Keratinocyte (primary cell): ENCODE measurements around the gene AQP5. TPM values are rescaled to one million over a fixed set of nuclear protein-coding genes. Genes with fewer than 3 reads are reported as not detected.

Experiments
- DNase-seq: peaks from one replicate; pipeline ENCODE4 v3.0.0-alpha.2; 2011; ENCODE audit warnings: low read depth, missing footprints, low spot score
- FAIRE-seq: peaks from 2 replicates; lab custom pipeline; 2011; peaks lifted over from hg19 to GRCh38; lab: Jason Lieb, UNC
- H2AFZ ChIP-seq: 2 replicates; pipeline ENCODE4 v1.6.0; 2012; ENCODE audit warnings: low read length, control low read depth, inconsistent platforms; ENCODE audit not compliant: control insufficient read depth
- H3K27ac ChIP-seq: 2 replicates; pipeline ENCODE4 v1.5.1; 2011; ENCODE audit warnings: low read length; ENCODE audit not compliant: control insufficient read depth, insufficient read depth
- H3K27me3 ChIP-seq: 3 replicates; pipeline ENCODE4 v1.6.0; 2011; ENCODE audit warnings: low read length; ENCODE audit not compliant: control insufficient read depth, insufficient read depth; ENCODE audit errors: extremely low read depth
- H3K36me3 ChIP-seq, 2 experiments: 2 replicates in 1 of 2; 3 replicates in 1 of 2; pipeline ENCODE4 v1.5.1; 2011; ENCODE audit warnings: low read length in 2 of 2, mild to moderate bottlenecking in 1 of 2; ENCODE audit not compliant: control insufficient read depth in 2 of 2, insufficient read depth in 2 of 2; ENCODE audit errors: extremely low read depth in 1 of 2
- H3K4me1 ChIP-seq: 3 replicates; pipeline ENCODE4 v1.5.1; 2011; ENCODE audit warnings: low read length; ENCODE audit not compliant: control insufficient read depth, insufficient read depth; ENCODE audit errors: extremely low read depth
- H3K4me2 ChIP-seq: 3 replicates; pipeline ENCODE4 v1.6.0; 2011; ENCODE audit warnings: low read depth, low read length; ENCODE audit not compliant: control insufficient read depth, insufficient read depth; ENCODE audit errors: extremely low read depth
- H3K4me3 ChIP-seq, 3 experiments: fragments of 200-600 bp in 1 of 3; sonication (generic) in 1 of 3; 2 replicates in 2 of 3; 3 replicates in 1 of 3; pipeline ENCODE4 v1.5.1; 2011 to 2016; ENCODE audit warnings: low read length in 3 of 3, mild to moderate bottlenecking in 3 of 3, control low read depth in 2 of 3, inconsistent platforms in 1 of 3, low read depth in 1 of 3, mixed read lengths in 1 of 3, mixed run types in 1 of 3, moderate library complexity in 1 of 3; ENCODE audit not compliant: control insufficient read depth in 2 of 3, insufficient read depth in 2 of 3; ENCODE audit errors: extremely low read depth in 1 of 3
- H3K79me2 ChIP-seq: 2 replicates; pipeline ENCODE4 v1.6.0; 2012; ENCODE audit warnings: low read length; ENCODE audit not compliant: control insufficient read depth, insufficient read depth
- H3K9ac ChIP-seq: 3 replicates; pipeline ENCODE4 v1.6.0; 2011; ENCODE audit warnings: low read length; ENCODE audit not compliant: control insufficient read depth, insufficient read depth; ENCODE audit errors: extremely low read depth
- H3K9me1 ChIP-seq: 3 replicates; pipeline ENCODE4 v1.6.0; 2011; ENCODE audit warnings: low read length; ENCODE audit not compliant: control insufficient read depth, insufficient read depth; ENCODE audit errors: extremely low read depth
- H3K9me3 ChIP-seq: 2 replicates; pipeline ENCODE4 v1.5.1; 2012; ENCODE audit warnings: low read depth, low read length; ENCODE audit not compliant: control insufficient read depth
- H4K20me1 ChIP-seq: 3 replicates; pipeline ENCODE4 v1.6.0; 2011; ENCODE audit warnings: low read length; ENCODE audit not compliant: control insufficient read depth, insufficient read depth; ENCODE audit errors: extremely low read depth
- CTCF ChIP-seq, 3 experiments: IDR thresholded peaks in 1 of 3; conservative IDR thresholded peaks in 1 of 3; optimal IDR thresholded peaks in 1 of 3; 2 replicates in 2 of 3; 3 replicates in 1 of 3; pipeline versions ENCODE3 to v1.5.1; 2011; ENCODE audit warnings: low read length in 3 of 3, mild to moderate bottlenecking in 3 of 3, moderate library complexity in 2 of 3, control low read depth in 1 of 3, inconsistent platforms in 1 of 3; ENCODE audit not compliant: insufficient read depth in 2 of 3; ENCODE audit errors: extremely low read depth in 1 of 3
- EZH2 ChIP-seq: IDR thresholded peaks from one replicate; pipeline ENCODE4 v1.6.1; 2012; ENCODE audit warnings: inconsistent platforms, mild to moderate bottlenecking, low read length, moderate library complexity
- dilution Hi-C: fragments of 300-500 bp; cut with MboI; formaldehyde crosslinking; loops from one replicate; pipeline ENCODE4 v1.7.0; 2020; ENCODE audit warnings: low sequenced_read_pairs; ENCODE audit not compliant: extremely low pct_ligation_motif_present
- polyA plus RNA-seq, 5 experiments: library from polyadenylated mRNA; depleted of rRNA in 3 of 5; stranded (reverse) in 3 of 5; stranded (forward) in 1 of 5; unstranded in 1 of 5; fragments of >200 nt; gene quantifications; 1 replicate in 1 of 5; 2 replicates in 3 of 5; 3 replicates in 1 of 5; pipeline versions ENCODE4 v1.2.1 to v1.2.3, GENCODE V29; 2011 to 2012; ENCODE audit warnings: missing spikeins in 2 of 5, low read depth in 1 of 5, low replicate concordance in 1 of 5

The AQP5 gene
- polyA plus RNA-seq, 1 donor (not counting 4 experiments of a cell fraction or from before 2014, with no cell fraction given): not detected

DNA sequence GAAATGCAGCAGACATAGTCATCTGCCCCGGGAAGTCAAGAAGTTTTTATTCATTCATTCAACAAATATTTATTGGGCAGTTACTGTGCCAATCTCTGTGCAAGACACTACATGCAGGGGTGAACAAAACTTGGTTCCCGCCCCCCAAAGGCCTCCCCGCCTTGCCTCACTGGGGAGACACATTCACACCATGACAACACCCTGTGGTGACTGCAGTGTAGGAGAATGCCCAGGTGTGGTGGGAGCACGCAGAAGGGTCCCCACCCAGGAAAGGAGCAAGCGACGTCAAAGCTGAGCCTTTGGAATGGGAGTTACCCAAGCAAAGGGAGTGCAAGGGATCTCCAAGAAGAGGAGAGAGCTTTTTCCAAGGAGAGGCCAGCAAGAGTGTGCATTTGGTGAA lies 9.5 kb downstream of the AQP5 start:
- no peak for TF ChIP-seq CTCF (optimal IDR thresholded peaks at IDR 0.05 in 1 of 3, IDR thresholded peaks at IDR 0.05 in 1 of 3, conservative IDR thresholded peaks at IDR 0.05 in 1 of 3; ENCODE audit: extremely low read depth in 1 of 3, insufficient read depth in 2 of 3, low read length in 3 of 3)
- TF ChIP-seq EZH2: no peak
- Histone ChIP-seq H3K9ac (no peak overlapping the region), H3K9me1 (no peaks in the 10 kb centered on the region), H3K27ac (no peak overlapping the region), H3K79me2 (no peaks in the 10 kb centered on the region), H2AFZ (peak overlapping the region; percentile 28), H3K36me3 (no peaks in the 10 kb centered on the region), H3K27me3 (peaks cover 3% of the 10 kb centered on the region), H3K4me1 (peaks cover 22% of the 10 kb centered on the region), H3K4me2 (peak overlapping the region; percentile 42), H3K9me3 (no peaks in the 10 kb centered on the region), H3K4me3 (no peak overlapping the region), H4K20me1 (no peaks in the 10 kb centered on the region)
- DNase-seq (peak; percentile 61), FAIRE-seq (peak; percentile 74)
- dilution Hi-C loops: no loop called here

GRCh38 chr12:49972129-49972528 lies 10.5 kb downstream of the AQP5 start:
- no peak for DNase-seq
- Histone ChIP-seq H3K79me2 (no peaks in the 10 kb centered on the region), H3K4me1 (peaks cover 20% of the 10 kb centered on the region), H3K4me2 (no peak overlapping the region), H3K27ac (no peak overlapping the region), H3K9ac (no peak overlapping the region), H3K4me3 (no peak overlapping the region), H3K36me3 (no peaks in the 10 kb centered on the region), H4K20me1 (no peaks in the 10 kb centered on the region), H3K27me3 (no peaks in the 10 kb centered on the region), H3K9me3 (no peaks in the 10 kb centered on the region), H3K9me1 (no peaks in the 10 kb centered on the region), H2AFZ (no peak overlapping the region)
- no peak for TF ChIP-seq CTCF (optimal IDR thresholded peaks at IDR 0.05 in 1 of 3, IDR thresholded peaks at IDR 0.05 in 1 of 3, conservative IDR thresholded peaks at IDR 0.05 in 1 of 3; ENCODE audit: extremely low read depth in 1 of 3, insufficient read depth in 2 of 3, low read length in 3 of 3)
- no peak for TF ChIP-seq EZH2
- no peak for FAIRE-seq
- dilution Hi-C loops: no loop called here
